ENCODE measurements around the gene TUBE1.

DNA sequence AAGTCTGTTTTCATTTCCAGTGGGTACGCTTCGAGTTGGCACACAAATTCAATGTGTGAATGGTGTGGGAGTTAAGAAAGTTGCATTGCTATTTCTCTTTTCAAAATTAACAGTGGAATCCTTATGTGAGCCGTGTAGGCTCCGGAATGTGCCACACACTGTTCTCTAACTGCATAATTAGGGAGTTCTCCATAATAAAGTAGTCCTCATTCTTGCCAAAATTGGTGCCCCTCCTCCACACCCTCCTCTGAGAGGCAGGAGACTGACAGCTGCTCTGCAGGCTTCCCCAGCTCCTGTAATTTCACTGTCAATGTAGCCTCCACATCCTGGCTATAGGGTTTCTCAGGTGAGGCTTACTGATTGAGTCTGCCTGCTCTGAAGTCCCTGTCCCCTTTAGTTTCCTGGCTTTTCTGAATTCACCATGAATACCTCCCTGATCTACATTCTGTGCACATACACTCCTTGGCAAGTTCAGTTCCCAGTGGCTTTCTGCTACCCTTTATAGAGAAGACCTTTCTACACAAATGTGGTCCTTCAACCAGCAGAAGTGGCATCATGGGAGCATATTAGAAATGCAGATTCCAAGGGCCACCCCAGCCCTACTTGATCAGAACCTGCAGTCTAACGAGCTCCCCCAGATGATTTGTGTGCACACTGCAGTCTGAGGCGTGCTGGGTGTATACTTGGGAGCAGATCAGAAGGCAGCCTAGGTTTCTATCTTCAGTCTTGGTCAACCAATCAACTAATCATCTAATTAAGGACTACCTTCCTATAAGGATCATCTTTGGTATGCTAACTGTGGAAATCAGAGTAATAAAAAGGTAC is 53.3 kb downstream of the TUBE1 start:
- TF ChIP-seq, protein P1, sequence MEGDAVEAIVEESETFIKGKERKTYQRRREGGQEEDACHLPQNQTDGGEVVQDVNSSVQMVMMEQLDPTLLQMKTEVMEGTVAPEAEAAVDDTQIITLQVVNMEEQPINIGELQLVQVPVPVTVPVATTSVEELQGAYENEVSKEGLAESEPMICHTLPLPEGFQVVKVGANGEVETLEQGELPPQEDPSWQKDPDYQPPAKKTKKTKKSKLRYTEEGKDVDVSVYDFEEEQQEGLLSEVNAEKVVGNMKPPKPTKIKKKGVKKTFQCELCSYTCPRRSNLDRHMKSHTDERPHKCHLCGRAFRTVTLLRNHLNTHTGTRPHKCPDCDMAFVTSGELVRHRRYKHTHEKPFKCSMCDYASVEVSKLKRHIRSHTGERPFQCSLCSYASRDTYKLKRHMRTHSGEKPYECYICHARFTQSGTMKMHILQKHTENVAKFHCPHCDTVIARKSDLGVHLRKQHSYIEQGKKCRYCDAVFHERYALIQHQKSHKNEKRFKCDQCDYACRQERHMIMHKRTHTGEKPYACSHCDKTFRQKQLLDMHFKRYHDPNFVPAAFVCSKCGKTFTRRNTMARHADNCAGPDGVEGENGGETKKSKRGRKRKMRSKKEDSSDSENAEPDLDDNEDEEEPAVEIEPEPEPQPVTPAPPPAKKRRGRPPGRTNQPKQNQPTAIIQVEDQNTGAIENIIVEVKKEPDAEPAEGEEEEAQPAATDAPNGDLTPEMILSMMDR (IDR thresholded peaks at IDR 0.05 in 4 of 5, conservative IDR thresholded peaks at IDR 0.05 in 1 of 5) = no peak
- no peak for TF ChIP-seq POLR2A (IDR thresholded peaks at IDR 0.05)
